NCI-H82 (cell line): ENCODE data around the gene ZNF232.
"Not testable (repeated sequence)": the region's sequence is repeated elsewhere in the genome, so short reads cannot be mapped to it uniquely, and the experiment has no call there.

Experiments used
- DNase-seq: peaks from one replicate; lab custom pipeline; 2025; lab: John Stamatoyannopoulos, UW

Gene ZNF232

DNA sequence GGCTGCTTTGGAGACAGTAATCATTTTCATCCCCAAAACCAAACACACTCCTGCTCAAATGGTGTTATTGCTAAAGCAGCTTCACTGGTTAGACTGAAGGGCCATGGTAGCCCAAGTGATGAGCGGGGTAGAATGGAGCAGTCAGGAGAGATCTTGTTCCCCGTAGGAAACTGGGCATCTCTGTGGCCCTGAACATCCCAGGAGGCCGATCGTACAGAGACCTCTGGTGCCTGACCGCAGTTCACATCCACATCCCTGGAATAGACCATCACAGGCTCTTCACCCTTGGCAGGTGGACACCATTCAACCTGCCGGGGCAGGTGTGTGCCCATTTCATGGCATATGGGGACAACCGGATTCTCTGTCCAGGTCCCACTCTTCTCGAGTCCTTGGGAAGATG, 18.1 kb upstream of the ZNF232 start:
- DNase-seq: not testable (repeated sequence)

DNA sequence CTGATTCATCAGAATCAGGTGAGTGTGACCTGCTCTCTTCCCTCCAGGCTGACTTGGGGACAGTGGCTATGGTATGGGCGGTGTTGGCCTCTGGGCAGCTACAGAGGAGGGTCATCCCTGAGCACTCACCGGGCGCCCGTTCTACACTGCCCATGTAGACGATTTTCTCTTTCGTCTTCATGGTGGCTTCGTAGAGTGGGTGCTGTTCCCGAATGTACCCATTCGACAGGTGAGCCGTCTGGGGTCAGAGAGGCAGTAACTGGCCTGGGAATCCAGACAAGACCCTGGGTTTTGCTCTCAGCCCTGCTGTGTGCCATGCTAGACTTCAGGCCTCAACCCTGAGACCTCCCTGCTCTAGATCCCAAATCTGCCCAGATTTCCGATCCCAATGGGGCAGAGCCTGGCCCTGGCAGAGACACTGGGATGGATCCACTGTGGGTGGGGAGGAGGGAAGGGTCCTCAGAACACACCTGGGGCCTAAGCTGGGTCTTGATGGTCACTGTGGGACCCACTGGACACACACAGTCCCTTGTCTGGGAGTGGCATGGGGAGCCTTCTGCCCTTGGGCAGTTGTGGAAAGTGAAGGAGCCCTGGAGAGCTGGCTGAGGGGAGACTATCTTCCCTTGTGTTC, 17.3 kb upstream of the ZNF232 start:
- DNase-seq: no peak

DNA sequence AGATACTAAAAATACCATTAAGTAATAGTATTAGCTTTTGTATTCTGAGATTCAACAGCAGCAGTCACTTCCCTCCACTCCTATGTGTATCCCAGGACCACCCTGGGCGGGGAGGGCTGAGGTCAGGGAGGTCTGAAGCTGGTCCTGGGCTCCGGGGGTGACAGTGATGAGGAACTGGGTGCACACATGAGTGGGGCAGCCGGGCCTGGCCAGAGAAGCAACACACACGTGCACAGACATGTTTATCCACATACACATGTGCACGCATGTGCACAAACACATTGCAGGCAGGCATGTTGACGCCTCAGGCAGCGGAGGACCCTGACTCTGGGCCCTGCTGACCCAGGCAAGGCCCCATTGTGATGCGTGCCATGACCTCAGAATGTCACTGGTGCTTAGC, 16.7 kb upstream of the ZNF232 start:
- not testable (repeated sequence) for DNase-seq

DNA sequence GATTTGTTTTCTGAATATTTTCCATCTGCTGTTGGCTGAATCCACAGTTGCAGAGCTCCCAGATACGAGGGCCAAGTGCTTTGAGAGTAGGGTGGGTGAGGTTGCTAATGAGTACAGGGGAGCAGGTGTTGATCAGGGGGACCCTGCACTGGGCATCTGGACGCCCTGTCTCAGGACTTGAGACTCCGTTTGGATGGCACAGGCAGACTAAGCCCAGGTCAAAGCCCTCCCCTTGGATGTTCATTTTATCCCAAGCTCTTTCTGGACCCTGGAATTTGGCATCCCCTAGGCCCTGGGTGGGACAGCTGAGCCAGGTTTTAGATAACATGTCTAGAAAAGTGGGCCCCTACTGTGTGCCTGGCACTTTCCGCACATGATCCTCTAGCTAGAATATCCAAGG, 16.2 kb upstream of the ZNF232 start:
- DNase-seq: no peak

DNA sequence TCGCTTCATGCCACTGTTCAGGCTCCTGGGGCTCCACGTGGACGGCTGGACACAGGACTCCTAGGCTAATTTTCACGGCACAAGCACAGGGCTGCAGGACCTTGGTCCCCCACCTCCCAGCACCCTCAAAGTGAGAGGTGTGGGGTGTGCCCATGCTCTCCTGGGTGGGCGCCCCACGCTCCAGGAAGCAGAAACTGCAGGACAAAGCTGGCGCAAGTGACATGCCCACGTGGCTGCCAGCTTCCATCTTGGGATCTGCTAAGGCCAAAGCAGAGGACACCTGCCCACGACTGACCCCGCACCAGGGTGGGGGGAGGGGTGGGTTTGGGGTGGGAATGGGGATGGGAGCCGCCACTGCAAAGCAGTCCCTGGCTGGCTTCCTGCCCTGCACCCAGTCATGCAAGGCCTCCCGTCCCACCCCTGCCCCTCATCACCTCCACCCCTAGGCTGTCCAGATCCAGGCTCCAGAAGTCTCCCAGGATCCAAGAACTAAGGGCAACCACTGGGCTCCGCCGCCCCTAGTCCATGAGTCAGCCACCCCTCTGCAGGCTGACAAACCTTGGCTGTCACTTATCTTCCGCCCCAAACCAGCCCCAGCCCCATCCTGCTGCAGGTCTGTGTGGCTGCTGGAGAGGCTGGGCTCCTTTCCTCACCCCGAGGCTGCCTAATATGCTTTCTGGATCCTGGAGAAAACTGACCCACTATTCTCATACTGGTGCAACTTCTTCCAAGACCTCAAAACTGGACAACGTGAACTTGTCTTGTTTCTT, 15.2 kb upstream of the ZNF232 start:
- DNase-seq: no peak

GRCh38 chr17:5124896-5125295, 13.2 kb upstream of the ZNF232 start:
- DNase-seq: not testable (repeated sequence)

DNA sequence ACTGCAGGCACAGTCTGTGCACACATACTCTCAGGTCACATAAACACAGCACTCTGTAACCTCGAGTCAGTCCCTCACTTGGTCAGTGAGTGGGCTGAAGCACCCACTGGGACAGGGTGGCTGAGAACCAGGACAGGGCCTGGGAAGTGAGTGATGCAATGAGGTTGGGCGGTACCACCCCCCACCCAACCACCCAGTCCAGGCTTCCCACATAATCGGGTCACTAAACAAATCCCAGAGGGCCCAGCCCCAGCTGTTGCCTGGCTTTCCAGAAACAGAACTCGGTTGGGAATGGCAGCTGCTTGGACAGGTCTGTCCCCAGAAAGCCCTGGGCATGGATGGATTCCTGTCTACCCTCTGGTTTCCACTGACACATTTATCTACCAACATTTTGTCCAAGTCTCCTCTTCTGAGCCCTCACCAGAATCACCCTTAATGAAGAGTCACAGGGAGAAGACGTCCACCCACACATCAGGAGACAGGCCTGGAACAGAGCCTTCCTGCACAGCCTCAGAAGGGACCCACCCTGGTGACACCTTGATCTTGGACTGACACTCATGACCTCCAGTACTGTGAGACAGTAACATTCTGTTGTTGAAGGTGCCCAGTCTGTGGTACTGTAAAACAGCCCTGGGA, 12.6 kb upstream of the ZNF232 start:
- DNase-seq: peak; percentile 82

DNA sequence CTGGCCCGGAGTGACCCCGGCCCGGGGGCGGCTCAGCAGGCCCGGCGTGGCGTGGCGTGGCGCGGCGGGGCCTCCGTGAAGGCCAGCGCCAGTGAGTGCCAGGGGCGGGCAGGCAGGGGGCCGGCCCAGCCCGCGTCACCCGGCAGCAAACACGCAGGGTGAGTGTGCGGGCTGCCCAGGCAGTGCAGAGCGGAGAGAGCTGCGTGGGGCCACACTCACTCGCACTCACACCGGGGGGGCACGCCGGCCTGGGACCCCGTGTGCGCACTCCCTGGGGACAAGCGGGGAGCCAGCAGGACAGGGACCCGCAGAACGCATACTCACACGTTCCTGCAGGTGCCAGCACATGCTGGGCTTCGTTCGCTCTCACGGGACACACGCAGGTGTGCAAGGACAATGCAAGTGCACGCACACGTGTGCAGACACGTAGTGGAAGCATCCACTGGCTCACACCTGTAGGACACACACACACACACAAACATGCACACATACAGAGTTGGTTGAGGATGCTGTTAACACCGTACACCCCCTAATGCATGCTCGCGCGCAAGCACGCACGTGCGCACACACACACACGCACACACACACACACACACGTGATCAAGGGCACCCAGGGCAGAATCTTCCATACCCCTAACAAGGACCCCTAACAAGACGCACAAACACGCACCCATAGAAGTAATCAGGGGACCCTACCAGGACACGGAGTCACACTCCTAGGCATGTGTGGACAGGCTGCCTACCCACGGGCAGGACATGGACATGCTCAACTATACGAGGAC, 11.9 kb upstream of the ZNF232 start:
- DNase-seq: no peak

GRCh38 chr17:5122586-5123342, 11.1 kb upstream of the ZNF232 start:
- no peak for DNase-seq

DNA sequence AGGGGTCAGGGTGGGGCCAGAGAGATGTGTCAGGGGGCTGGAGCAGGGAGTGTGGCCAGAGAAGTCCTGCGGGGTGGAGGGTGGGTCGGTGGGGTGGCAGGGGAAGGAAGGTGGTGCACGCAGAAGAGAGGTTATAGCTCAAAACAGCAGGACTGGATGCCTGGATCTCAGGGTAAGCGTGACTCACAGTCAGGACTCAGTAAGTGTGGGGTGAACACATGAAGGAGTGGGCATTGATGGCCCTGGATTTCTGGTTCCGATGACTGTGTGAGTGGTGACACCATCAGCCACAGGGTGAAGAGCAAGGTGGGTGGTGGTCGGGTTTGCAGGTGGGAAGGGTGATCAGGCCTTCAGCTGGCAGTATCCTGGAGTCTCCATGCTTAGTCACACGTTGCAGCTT, 10.4 kb upstream of the ZNF232 start:
- not testable (repeated sequence) for DNase-seq

- no peak for DNase-seq
Observed at GRCh38 chr17:5121186-5121841, 9.6 kb upstream of the ZNF232 start.

GRCh38 chr17:5120436-5121185, 8.9 kb upstream of the ZNF232 start:
- DNase-seq: not testable (repeated sequence)

DNA sequence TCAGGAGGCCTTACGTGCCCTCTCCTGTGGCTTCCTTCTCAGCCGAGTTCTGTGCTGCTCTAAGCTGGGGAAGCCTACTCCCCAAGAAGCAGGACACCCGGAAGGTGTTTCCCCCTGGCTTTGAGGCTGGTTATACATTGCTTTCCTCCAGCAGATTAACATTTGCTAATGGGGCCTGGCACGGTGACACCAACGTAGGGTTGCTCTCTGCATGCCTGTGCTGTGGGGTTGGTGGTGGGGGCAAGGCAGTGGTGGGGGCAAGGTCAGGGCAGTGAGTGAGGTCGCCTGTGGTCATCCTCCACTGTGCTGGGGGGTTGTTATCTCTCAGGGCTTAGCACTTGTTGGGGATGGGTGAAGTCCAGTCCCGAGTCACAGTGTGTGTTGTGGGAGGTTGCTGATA, 8.4 kb upstream of the ZNF232 start:
- no peak for DNase-seq

GRCh38 chr17:5118219-5118618, 6.5 kb upstream of the ZNF232 start:
- no peak for DNase-seq

- DNase-seq: peak; percentile 29
Observed at GRCh38 chr17:5115673-5116651, 4.3 kb upstream of the ZNF232 start, which contains the start of gene USP6. Gene USP6 (plus strand): TSS chr17:5116032. CDS start chr17:5130368, 14,336 bp downstream.

GRCh38 chr17:5110816-5111215, 862 bp downstream of the ZNF232 start:
- DNase-seq: no peak

DNA sequence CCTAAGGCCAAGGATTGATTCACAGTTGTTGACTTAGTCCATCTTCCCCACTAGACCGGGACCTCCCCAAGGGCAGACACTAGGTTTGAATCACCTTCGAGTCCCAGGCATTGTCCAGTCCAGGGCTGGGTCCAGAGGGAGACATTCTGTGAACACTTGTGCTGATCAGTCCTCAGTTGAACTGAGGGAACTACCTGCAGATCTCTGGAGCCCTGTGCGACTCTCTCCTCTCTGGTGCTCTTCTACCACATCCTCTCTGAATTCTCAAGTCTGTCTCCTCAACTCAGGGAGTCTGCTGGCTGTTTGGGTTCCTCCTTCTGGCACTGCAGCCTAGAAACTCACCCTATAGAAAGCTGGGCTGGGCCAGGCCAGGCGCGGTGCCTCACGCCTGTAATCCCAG, 10.8 kb downstream of the ZNF232 start:
- DNase-seq: no peak

DNA sequence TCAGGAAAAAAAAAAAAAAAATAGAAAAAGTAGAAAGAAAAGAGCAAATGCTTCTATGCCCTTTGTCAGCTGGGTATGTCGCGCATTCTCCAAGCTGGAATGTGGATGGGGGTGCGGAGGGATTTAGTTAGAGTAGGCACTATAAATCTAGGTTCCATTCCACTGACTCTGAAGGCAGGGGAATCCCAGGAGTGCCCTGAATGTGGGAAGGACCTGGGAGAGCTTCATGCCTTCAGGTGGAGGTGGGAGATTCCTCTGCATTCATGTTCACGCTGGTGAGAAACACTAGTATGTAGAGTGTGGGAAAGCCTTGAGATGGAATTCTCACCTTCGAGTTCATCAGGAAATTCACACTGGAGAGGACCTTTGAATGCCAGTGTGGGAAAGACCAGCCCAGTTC, 12.4 kb downstream of the ZNF232 start:
- no peak for DNase-seq
